ENCODE data around the gene SULT1A2. TPM values are rescaled to one million over a fixed set of nuclear protein-coding genes. Genes with fewer than 3 reads are reported as not detected.
A peak's percentile ranks its signal among the peaks of the same experiment; 100 is the strongest.
"Not testable (repeated sequence)": the region's sequence is repeated elsewhere in the genome, so short reads cannot be mapped to it uniquely, and the experiment has no call there.

The SULT1A2 gene
- polyA plus RNA-seq, 6 donors from 2014 or later: 0.20 TPM; not detected in 5

- H3K9me3 Mint-ChIP-seq: not testable (repeated sequence)
Measured at GRCh38 chr16:28616224-28616577, 19.4 kb upstream of the SULT1A2 start.

GRCh38 chr16:28615486-28616223, 18.8 kb upstream of the SULT1A2 start:
- H3K9me3 Mint-ChIP-seq; H3K36me3 Mint-ChIP-seq; H3K27me3 Mint-ChIP-seq; H3K4me1 Mint-ChIP-seq; DNase-seq; ATAC-seq (ENCODE audit: low read depth in 2 of 2); H3K4me3 Mint-ChIP-seq; H3K27ac Mint-ChIP-seq: not testable (repeated sequence)

More at GRCh38 chr16:28616224-28616577, 19.4 kb upstream of the SULT1A2 start:
- H3K27ac Mint-ChIP-seq; H3K4me3 Mint-ChIP-seq; H3K27me3 Mint-ChIP-seq; ATAC-seq (ENCODE audit: low read depth in 2 of 2); H3K4me1 Mint-ChIP-seq; DNase-seq; H3K36me3 Mint-ChIP-seq: not testable (repeated sequence)

- not testable (repeated sequence) for H3K36me3 Mint-ChIP-seq; H3K4me3 Mint-ChIP-seq; ATAC-seq (ENCODE audit: low read depth in 2 of 2); H3K27ac Mint-ChIP-seq; DNase-seq; H3K4me1 Mint-ChIP-seq; H3K27me3 Mint-ChIP-seq; H3K9me3 Mint-ChIP-seq
Measured at GRCh38 chr16:28614561-28614960, 17.7 kb upstream of the SULT1A2 start.

- H3K27ac Mint-ChIP-seq, H3K4me3 Mint-ChIP-seq, H3K27me3 Mint-ChIP-seq, DNase-seq, H3K4me1 Mint-ChIP-seq, H3K9me3 Mint-ChIP-seq, H3K36me3 Mint-ChIP-seq: not testable (repeated sequence)
- peak in 1 of 2 donors; percentile 18 for ATAC-seq (ENCODE audit: low read depth in 2 of 2)
Measured at GRCh38 chr16:28613912-28614311, 17.1 kb upstream of the SULT1A2 start.

GRCh38 chr16:28612359-28613280, 15.8 kb upstream of the SULT1A2 start:
- DNase-seq, H3K27ac Mint-ChIP-seq, H3K4me3 Mint-ChIP-seq, H3K27me3 Mint-ChIP-seq, H3K36me3 Mint-ChIP-seq, H3K9me3 Mint-ChIP-seq, H3K4me1 Mint-ChIP-seq: not testable (repeated sequence)
- ATAC-seq (ENCODE audit: low read depth in 2 of 2): peak; percentile 82 to 89

DNA sequence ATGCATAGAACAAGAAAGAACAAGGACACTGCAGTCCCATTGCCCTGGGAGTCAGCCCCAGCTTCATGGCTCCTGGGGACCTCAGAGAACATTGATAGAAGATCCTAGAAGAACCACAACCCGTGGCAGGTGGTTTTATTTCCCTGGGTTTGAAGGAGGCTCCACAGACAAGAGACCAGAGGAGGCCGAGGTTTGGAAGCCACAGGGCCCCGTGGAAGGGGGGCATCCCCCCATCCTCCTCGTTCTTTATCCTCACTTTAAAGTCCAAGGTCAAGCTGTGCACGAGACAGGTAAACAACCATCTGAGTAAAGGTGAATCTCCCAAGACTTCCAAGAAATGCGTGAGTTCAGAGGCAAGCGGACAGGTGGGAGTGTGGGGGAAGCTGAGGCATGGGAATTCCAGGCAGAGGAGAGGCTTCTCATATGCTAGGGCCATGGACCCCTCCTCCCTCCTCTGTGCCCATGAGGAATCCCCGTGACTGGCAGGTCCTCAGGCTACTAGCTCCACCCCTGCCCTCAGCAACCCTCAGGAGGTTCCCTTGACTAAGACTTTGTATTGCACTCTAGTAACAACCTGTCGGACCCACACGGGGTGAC, 13.8 kb upstream of the SULT1A2 start:
- no peak for ATAC-seq (ENCODE audit: low read depth in 2 of 2)
- Mint-ChIP-seq H3K9me3 (no peaks in the 10 kb centered on the region), H3K27ac (peak overlapping the region in 1 of 6 donors; percentile 73), H3K4me3 (no peak overlapping the region), H3K36me3 (no peaks in the 10 kb centered on the region), H3K4me1 (peaks cover 0 to 5% (median 4%) of the 10 kb centered on the region in 3 donors), H3K27me3 (no peaks in the 10 kb centered on the region)
- no peak for DNase-seq

DNA sequence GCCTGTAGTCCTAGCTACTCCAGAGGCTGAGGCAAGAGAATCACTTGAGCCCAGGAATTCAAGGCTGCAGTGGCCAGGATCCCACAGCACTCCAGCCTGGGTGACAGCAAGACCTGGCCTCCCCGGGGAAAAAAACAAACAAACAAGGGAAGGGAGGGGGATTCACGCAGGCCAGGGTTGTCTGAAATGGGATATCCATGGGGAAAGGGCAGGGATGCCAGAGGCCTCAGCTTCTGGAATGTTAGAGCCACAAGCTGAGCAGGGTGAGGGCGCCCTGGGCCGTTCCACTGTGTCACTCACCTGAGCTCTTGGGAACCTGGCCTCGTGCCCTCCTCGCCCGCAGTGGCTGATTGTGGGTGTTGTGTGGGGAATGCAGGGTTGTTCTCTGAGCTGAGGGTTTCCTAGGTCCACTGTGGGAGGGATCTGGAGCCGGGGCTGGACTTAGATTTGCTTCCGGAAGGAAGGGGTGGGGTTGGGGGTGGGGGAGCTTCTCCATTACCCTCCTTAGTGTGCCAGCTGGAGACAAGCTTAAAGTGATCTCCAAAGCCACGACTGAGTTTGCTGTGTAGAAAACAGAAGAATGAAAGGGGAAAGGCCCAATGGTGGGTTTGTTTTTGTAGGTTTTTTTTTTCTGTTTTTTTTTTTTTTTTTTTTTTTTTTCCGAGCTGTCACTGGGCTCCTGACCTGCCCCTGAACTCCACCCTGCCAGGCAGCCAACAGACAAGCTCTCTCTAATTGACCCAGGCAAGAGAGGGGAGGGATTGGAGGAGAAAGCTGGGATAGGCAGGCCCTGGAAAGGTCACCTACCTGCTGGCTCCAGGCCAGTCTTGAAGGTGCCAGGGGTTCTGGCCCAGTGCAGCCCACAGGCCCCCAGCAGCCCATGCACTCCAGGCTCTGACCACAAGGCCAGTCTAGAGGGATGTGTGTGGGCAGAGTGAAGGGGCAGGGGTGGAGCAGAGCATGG, 13.1 kb upstream of the SULT1A2 start, which contains the start of gene SULT1A1:
Gene SULT1A1 (minus strand): TSS at position 414 of the 964 bp plus-strand sequence. CDS start 1,189 bp downstream, outside the sequence.
- no peaks in the 10 kb centered on the region for H3K27me3 Mint-ChIP-seq
- DNase-seq: no peak
- peak within 1 kb of the TSS in 3 of 6 donors; percentile 21 to 73 (median 54) for H3K27ac Mint-ChIP-seq
- peaks cover 0 to 5% (median 4%) of the 10 kb centered on the region in 3 donors for H3K4me1 Mint-ChIP-seq
- H3K36me3 Mint-ChIP-seq: no peaks in the 10 kb centered on the region
- peak within 1 kb of the TSS in 1 of 8 donors; percentile 47 for H3K4me3 Mint-ChIP-seq
- no peaks in the 10 kb centered on the region for H3K9me3 Mint-ChIP-seq
- ATAC-seq (ENCODE audit: low read depth in 2 of 2): no peak

GRCh38 chr16:28608867-28609596, 12.2 kb upstream of the SULT1A2 start:
- not testable (repeated sequence) for H3K9me3 Mint-ChIP-seq; H3K27me3 Mint-ChIP-seq; DNase-seq; ATAC-seq (ENCODE audit: low read depth in 2 of 2); H3K4me3 Mint-ChIP-seq; H3K36me3 Mint-ChIP-seq; H3K4me1 Mint-ChIP-seq
- H3K27ac Mint-ChIP-seq: peak overlapping the region in 1 of 6 donors; percentile 54

DNA sequence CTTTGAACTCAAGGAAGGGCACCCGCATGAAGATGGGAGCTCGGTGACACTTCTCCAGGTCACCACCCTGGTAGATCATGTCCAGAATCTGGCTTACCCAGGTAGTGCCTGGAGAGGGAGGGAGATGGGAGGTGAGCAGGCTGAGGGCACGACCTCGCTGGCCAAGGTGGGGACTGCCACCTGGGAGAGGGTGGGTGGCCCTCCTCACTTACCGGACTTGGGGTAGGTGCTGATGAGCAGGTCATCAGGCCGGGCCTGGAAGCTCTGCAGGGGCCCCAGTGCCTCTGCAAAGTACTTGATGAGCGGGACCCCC, 11.6 kb upstream of the SULT1A2 start:
- not testable (repeated sequence) for H3K27me3 Mint-ChIP-seq; H3K9me3 Mint-ChIP-seq; H3K4me1 Mint-ChIP-seq; H3K36me3 Mint-ChIP-seq; DNase-seq; ATAC-seq (ENCODE audit: low read depth in 2 of 2); H3K27ac Mint-ChIP-seq; H3K4me3 Mint-ChIP-seq

GRCh38 chr16:28607681-28608495, 11.0 kb upstream of the SULT1A2 start:
- not testable (repeated sequence) for H3K36me3 Mint-ChIP-seq; H3K9me3 Mint-ChIP-seq; H3K27ac Mint-ChIP-seq; H3K27me3 Mint-ChIP-seq; DNase-seq; H3K4me1 Mint-ChIP-seq; H3K4me3 Mint-ChIP-seq; ATAC-seq (ENCODE audit: low read depth in 2 of 2)

GRCh38 chr16:28607116-28607623, 10.3 kb upstream of the SULT1A2 start:
- ATAC-seq (ENCODE audit: low read depth in 2 of 2) (no peak), DNase-seq (no peak)
- H3K27ac Mint-ChIP-seq: peak overlapping the region in 1 of 6 donors; percentile 66
- H3K27me3 Mint-ChIP-seq: no peaks in the 10 kb centered on the region
- H3K4me3 Mint-ChIP-seq: no peak overlapping the region
- H3K9me3 Mint-ChIP-seq: no peaks in the 10 kb centered on the region
- H3K36me3 Mint-ChIP-seq: no peaks in the 10 kb centered on the region
- peaks cover 0 to 5% (median 4%) of the 10 kb centered on the region in 3 donors for H3K4me1 Mint-ChIP-seq
